GM12878 (cell line): ENCODE measurements around the gene AXIN1. TPM values are rescaled to one million over a fixed set of nuclear protein-coding genes. Genes with fewer than 3 reads are reported as not detected.

Experiments
- CREM ChIP-seq: IDR thresholded peaks from 2 replicates; pipeline ENCODE4 v1.6.1; 2014; ENCODE audit warnings: antibody characterized with exemption, low read depth
- GABPA ChIP-seq: IDR thresholded peaks from 2 replicates; pipeline ENCODE4 v1.6.1; 2014; ENCODE audit warnings: antibody characterized with exemption, low read depth, mild to moderate bottlenecking, inconsistent platforms
- IKZF2 ChIP-seq, 2 experiments: fragments of 450-650 bp; IDR thresholded peaks; 2 replicates each; pipeline ENCODE4 v1.6.1; 2017; ENCODE audit warnings: mild to moderate bottlenecking in 2 of 2, moderate library complexity in 2 of 2
- LARP7 ChIP-seq: fragments of 450-650 bp; IDR thresholded peaks from 2 replicates; pipeline ENCODE4 v1.6.1; 2017; ENCODE audit warnings: mild to moderate bottlenecking
- SIX5 ChIP-seq: IDR thresholded peaks from 2 replicates; pipeline ENCODE4 v1.6.1; 2011; ENCODE audit warnings: mild to moderate bottlenecking, low read depth, low read length, moderate library complexity; ENCODE audit not compliant: severe bottlenecking
- TBL1XR1 ChIP-seq: IDR thresholded peaks from 2 replicates; pipeline ENCODE4 v1.6.1; 2012; ENCODE audit warnings: low read depth, low read length, improper control_type of control experiment
- ZNF687 ChIP-seq: fragments of 450-650 bp; IDR thresholded peaks from 2 replicates; pipeline ENCODE4 v1.6.1; 2017; ENCODE audit warnings: mild to moderate bottlenecking, moderate library complexity
- polyA plus RNA-seq, 11 experiments: library from polyadenylated mRNA; depleted of rRNA in 4 of 11; unstranded in 6 of 11; stranded (reverse) in 5 of 11; fragments of >200 nt; fragmentation: Nextera tagmentation in 4 of 11; fragmentation: Illumina TruSeq in 1 of 11; extraction: Ambion mirVana in 4 of 11; extraction: Trizol in 1 of 11; gene quantifications; 1 replicate in 1 of 11; 2 replicates in 10 of 11; pipeline versions ENCODE4 v1.2.1 to v1.2.3, GENCODE V29; 2011 to 2016; ENCODE audit warnings: inconsistent platforms in 2 of 11, missing spikeins in 2 of 11, low read depth in 1 of 11
- total RNA-seq, 4 experiments: library from RNA; depleted of rRNA in 3 of 4; stranded (reverse); fragments of >200 nt in 3 of 4; fragmentation: Illumina TruSeq in 1 of 4; extraction: Trizol in 1 of 4; gene quantifications; 2 replicates each; pipeline versions ENCODE4 v1.2.1 to v1.2.3, GENCODE V29; 2013 to 2021
- TF ChIP-seq, protein P1 (sequence below): fragments of 450-650 bp; IDR thresholded peaks from 2 replicates; pipeline ENCODE4 v1.6.1; 2018; ENCODE audit warnings: borderline replicate concordance, mild to moderate bottlenecking; ENCODE audit not compliant: partially characterized antibody
- TF ChIP-seq, protein P2 (sequence below): fragments of 450-650 bp; IDR thresholded peaks from 2 replicates; pipeline ENCODE4 v1.6.1; 2016; ENCODE audit warnings: mild to moderate bottlenecking
- TF ChIP-seq, protein P3 (sequence below): fragments of 450-650 bp; IDR thresholded peaks from 2 replicates; pipeline ENCODE4 v1.6.1; 2014; ENCODE audit warnings: mild to moderate bottlenecking

Gene AXIN1
- total and polyA plus RNA-seq, 10 of the 15 experiments (the other 5 are each of a cell fraction or from before 2014, with no cell fraction given), result 0.26 to 27.1 (median 7.7) TPM

GRCh38 chr16:269061-269796, 83.3 kb downstream of the AXIN1 start (continued):
- TF ChIP-seq ZNF687 (no peak), LARP7 (no peak), SIX5 (no peak), IKZF2 (IDR thresholded peaks at IDR 0.05) (no peak), CREM (no peak), GABPA (no peak), TBL1XR1 (no peak)
- TF ChIP-seq, protein P1, sequence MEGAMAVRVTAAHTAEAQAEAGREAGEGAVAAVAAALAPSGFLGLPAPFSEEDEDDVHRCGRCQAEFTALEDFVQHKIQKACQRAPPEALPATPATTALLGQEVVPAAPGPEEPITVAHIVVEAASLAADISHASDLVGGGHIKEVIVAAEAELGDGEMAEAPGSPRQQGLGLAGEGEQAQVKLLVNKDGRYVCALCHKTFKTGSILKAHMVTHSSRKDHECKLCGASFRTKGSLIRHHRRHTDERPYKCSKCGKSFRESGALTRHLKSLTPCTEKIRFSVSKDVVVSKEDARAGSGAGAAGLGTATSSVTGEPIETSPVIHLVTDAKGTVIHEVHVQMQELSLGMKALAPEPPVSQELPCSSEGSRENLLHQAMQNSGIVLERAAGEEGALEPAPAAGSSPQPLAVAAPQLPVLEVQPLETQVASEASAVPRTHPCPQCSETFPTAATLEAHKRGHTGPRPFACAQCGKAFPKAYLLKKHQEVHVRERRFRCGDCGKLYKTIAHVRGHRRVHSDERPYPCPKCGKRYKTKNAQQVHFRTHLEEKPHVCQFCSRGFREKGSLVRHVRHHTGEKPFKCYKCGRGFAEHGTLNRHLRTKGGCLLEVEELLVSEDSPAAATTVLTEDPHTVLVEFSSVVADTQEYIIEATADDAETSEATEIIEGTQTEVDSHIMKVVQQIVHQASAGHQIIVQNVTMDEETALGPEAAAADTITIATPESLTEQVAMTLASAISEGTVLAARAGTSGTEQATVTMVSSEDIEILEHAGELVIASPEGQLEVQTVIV, result no peak
- TF ChIP-seq, protein P2, sequence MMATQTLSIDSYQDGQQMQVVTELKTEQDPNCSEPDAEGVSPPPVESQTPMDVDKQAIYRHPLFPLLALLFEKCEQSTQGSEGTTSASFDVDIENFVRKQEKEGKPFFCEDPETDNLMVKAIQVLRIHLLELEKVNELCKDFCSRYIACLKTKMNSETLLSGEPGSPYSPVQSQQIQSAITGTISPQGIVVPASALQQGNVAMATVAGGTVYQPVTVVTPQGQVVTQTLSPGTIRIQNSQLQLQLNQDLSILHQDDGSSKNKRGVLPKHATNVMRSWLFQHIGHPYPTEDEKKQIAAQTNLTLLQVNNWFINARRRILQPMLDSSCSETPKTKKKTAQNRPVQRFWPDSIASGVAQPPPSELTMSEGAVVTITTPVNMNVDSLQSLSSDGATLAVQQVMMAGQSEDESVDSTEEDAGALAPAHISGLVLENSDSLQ, result no peak
- TF ChIP-seq, protein P3, sequence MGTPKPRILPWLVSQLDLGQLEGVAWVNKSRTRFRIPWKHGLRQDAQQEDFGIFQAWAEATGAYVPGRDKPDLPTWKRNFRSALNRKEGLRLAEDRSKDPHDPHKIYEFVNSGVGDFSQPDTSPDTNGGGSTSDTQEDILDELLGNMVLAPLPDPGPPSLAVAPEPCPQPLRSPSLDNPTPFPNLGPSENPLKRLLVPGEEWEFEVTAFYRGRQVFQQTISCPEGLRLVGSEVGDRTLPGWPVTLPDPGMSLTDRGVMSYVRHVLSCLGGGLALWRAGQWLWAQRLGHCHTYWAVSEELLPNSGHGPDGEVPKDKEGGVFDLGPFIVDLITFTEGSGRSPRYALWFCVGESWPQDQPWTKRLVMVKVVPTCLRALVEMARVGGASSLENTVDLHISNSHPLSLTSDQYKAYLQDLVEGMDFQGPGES, result no peak
- TF ChIP-seq, all 136 proteins: peak for 0
